Fibroblast of skin of right biceps (primary cell): ENCODE measurements around the gene LMBR1L.

Experiments
- DNase-seq: peaks from one replicate; pipeline ENCODE4 v3.0.0-alpha.2; 2013

The LMBR1L gene

GRCh38 chr12:49051777-49052438, 58.7 kb downstream of the LMBR1L start:
- no peak for DNase-seq

GRCh38 chr12:49051373-49051764, 59.3 kb downstream of the LMBR1L start:
- DNase-seq, result no peak

- no peak for DNase-seq
These were observed 59.9 kb downstream of the LMBR1L start for GRCh38 chr12:49050507-49051372.

- peak; percentile 61 for DNase-seq
These were observed 61.0 kb downstream of the LMBR1L start for GRCh38 chr12:49049566-49050224.

- DNase-seq, result no peak
These were observed 61.7 kb downstream of the LMBR1L start for GRCh38 chr12:49048953-49049352.
